GM10847 (cell line): ENCODE results near the gene ZNF853.

Experiments used
- POLR2A ChIP-seq: IDR thresholded peaks from 2 replicates; pipeline ENCODE4 v1.6.1; 2011; ENCODE audit not compliant: insufficient read length; ENCODE audit errors: extremely low read depth

ZNF853 gene

DNA sequence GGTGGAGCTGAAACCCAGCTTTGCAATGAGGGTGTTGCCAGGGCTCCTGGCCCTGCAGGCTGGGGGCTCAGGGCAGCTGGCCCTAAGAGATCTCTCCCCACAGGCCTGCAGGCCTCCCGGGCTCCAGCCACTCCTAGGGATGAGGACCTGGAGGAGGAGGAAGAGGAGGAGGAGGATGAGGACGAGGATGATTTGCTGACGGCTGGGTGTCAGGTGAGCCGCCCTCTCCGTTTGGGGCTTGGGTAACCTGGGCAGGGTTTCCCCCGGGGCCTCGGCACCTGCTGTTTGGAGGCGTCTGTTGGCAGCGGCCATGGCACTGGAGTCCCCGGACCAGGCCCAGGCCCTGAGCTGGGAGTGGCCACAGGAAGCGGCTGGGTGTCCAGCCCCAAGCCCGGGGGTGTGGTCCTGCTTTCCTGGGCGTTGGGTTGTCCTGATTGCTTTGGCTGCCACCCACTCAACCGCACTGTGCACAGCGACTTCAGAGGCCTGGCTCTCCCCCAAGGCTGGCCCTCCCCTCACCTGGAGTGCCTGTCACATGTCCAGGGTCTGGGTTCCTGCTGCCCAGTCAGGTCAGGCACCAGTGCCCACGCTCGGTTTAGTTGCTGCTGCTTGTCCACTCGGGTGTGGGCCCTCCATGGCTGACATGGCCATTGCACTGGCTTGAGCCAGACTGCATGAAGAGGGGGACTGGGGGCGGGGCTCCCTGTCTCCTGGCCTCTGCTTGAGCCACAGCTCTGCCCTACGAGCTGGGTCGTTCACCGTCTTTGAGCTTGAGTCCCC lies 27.6 kb downstream of the ZNF853 start:
- TF ChIP-seq POLR2A: no peak

DNA sequence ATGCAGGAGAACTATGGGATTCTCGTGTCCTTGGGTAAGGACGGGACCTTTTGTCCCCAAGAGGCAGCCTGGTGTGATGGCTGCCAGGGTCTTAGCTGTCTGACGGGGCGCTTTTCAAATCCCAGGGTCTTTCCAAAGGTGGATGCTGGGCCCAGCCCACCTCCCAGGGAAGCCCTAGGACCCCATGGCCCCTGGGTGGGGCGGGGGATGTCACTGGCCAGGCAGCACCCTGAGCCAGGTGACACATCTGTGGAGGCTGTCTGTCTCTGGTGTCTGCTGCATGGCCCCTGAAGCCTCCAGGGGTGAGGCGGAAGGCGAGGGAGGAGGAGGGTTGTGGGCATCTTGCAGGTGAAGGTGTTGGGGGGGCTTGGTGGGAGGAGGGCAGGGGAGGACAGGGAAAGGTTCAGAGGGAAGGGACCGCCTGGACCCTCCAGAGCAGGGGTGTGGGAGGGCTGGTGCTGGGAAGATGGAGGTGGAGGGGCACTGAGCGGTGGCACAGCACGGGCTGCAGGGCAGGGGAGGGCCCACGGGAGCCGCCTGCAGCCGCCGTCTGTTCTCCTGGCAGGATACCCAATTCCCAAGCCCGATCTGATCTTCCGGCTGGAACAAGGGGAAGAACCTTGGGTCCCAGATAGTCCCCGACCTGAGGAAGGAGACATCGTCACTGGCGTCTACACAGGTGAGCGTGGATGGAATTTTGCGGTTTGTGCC lies 28.7 kb downstream of the ZNF853 start:
- no peak for TF ChIP-seq POLR2A

DNA sequence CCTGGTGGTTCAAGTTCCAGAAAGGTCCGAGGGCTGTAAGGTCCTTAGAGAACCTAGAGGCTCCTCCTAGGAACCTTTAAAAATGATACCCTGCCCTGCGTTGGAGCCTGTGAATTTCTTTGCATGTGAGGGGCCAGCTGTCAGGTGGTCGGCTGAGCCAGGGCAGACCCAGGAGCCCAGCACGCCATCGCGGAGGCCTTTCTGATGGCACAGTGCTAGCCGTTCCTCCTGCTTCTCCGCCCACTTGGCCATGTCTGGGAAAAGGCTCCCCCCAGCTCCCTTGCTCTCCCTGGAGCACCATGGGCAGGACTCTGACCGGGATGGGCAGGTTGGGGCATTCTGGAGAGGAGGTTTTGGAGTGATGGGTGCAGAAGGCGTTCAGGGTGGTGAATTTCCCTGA lies 29.3 kb downstream of the ZNF853 start:
- TF ChIP-seq POLR2A: no peak

DNA sequence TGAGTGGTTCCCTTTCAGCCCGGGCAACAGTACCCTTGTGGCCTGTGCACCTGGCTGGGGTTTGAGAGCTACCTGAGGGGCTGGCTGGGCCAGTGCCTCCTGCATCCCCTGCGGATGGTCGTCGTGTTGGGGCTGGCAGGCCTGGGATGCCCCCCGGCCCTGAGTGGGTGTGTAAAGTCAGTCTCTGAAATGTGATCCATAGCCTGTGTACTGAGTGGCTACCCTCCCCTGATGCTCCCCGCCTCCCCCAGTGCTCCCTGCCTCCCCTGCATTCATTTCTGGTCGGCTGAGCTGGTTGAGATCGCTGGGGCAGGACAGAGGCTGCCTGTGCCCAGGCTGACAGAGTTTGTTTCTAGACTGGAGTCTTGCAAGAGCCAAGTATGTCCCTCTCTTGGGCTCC lies 31.1 kb downstream of the ZNF853 start:
- TF ChIP-seq POLR2A: no peak

DNA sequence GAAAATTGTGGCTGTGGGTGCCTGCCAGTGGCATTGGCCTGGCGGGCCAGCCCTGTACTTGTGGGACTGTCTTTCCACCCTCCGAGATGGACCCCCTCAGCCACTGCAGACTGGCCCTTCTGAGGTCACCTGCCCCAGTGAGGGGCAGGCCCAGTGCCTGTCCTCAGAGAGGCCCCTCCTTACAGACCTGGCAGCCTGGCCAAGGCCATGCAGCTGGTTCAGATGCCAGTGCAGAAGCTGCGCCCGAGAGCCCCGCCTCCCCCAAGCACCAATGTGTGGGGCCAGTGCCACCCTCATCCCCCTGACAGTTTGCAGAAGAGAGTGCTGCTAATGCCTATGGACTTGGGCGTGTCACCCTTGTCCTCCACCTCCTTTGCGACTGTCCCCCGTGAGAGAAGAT lies 31.7 kb downstream of the ZNF853 start:
- no peak for TF ChIP-seq POLR2A

DNA sequence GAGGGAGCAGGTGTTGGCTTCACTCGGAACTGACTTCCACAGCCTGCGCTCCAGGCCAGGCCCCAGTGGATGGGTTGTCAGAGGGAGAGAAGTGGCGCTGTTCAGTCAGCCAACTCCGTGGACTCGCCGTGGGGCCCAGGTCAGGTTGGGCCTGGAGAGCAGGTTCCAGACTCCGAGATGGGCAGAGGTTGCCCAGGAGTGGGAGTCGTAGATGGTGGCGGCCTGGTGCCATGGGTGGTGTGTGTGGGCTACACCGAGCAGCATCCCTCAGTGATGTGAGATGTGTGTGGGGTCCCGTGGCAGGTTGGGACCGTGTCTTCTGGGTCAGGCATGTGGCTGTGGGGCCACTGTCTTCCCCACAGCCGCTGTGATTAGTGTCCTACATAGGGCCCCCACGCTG lies 32.1 kb downstream of the ZNF853 start:
- no peak for TF ChIP-seq POLR2A

DNA sequence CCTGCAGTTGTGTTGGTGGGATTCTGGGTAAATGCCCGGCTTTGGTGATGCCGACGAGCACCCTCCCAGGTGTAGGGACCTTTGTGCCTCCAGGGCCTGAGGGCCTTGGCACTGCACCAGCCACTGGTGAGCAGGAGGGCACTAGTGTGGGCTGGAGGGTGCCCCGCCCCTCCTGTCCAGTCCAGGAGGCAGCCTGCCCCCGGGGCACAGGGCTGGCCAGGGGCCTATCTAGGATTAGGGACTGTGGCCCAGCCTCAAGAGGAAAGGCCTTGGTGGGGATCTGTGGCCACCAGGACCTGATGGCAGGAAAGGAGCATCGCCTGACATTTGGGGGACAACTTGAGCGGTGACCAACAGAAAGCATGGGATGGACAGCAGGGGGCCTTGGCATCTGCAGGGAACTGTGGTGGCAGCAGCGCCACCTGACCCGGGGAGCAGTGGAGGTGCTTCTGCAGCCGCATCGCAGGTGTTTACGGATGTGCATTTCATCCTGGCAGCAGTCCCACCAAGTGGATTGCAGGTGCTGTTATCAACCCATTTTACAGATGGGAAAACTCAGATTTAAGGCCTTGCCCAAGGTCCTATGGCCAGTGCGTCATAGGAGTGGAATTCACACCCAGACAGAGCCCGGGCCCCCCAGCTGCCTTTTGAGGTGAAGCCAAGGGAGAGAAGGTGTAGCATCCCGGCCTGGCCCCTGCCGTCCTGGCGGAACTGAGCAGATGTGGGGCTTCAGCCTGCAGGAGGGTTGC lies 32.8 kb downstream of the ZNF853 start:
- TF ChIP-seq POLR2A: no peak

DNA sequence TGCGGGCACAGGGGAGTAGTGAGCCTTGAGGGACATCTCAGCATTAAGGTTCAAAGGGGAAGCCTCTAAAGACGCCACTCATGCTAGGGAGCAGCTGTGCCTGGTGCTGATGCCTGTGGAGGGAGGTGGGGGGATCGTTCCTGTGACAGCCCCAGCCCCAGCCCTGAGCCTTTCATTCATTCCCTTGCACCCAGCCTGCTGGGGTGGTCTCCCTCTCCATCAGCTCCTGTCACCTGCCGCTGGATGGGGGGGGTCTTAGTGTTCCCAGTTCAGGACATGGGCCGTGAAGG lies 33.4 kb downstream of the ZNF853 start:
- TF ChIP-seq POLR2A: no peak

DNA sequence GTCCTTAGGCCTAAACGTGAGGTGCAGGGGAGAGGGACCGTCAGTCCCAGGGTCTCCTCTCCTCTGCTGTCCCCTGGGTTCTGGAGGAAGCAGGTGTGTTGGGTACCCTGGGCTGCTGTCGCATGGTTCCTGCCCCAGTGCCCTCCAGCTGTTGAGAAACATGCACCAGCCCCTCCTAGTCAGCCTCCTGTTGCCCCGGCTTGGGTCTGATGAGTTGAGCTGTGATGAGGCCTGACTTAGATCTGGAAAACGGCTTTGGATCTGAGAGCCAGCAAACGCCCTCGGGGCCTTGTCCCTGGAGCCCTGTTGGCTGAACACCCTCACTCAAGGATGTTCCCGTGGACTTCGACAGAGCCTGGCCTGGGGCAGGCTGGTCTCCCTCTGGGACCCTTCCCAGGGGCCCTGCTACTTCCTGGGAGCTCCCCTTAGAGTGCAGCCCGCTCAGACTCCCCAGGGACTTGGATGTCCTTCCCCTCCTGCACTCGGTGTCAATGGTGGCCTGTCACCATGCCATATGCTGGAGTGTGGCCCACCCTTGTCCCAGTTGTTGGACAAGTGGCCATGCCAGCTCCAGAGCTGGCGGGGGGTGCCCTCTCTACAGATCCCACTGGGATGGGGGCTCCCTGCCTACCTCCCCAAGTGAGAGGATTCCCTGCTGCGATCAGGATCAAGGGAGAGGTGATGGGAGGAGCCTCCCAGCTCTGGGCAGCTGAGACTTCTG lies 34.0 kb downstream of the ZNF853 start:
- no peak for TF ChIP-seq POLR2A

DNA sequence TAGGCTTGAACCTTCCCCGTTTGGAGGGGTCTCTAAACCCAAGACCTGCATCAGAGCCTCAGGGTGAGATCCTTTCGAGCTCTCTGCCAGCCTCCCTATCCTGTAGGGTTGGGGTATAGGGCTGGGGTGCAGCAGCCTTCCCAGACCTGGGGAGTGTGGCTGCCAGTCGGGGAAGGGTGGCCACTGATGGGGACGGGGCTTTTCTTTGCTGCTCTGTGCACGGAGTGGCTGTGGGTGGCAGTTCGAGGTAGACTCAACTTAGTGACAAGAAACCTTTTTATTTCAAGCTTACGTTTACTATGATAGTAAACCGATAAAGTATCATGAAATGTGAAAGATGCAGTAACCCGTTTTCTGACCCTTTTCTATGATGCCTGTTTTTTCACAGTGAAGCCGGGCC lies 34.7 kb downstream of the ZNF853 start:
- no peak for TF ChIP-seq POLR2A

DNA sequence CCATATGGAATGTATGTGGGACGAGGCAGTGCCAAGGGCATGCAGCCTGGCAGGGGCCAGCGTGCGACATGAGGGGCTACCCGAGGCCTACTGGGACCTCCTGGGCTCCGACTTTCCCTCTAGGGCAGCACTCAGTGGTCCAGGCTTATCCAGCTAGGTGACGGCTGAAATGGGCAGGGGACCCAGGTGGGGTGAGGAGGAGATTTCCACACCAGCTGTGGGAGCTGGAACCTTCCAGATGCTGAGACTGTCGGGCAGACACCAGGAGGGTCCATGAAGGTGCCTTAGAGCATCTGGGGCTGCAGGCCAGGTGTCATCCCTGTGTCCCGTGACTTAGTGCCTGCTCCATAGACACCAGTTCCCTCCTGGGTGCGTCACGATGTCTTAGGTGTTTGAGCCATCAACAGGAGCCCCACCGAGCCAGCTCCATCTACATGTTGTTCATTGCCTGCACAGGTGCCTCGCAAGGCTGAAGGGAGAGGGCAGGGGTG lies 35.2 kb downstream of the ZNF853 start:
- TF ChIP-seq POLR2A: no peak

DNA sequence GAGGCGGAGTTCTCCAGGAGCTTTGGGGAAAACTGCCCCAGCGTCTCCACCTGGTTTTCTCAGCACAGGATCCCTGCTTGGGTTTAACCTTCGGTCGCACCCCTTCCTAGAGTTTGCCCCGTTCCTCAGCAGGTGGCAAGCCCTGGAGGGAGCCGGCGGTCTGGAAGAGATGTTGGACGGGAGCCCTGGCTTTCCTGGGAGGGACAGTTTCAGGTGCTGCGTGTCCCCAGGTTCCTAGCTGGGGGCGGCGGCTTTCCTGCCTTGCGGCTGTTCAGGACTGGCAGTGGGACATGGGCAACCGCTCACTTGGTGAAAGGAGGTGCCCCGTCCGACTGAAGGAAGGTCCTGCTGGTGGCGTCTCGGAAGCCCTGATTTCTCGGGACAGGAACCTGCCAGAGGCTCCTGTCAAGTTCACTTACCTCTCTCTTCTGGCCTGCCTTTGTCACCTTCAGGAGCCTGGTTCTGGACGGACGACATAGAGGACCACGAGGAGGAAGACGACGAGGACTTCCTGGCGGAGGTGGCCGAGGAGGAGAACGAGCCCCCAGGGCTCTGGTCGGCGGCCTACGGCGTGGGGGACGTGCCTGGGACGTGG lies 36.5 kb downstream of the ZNF853 start:
- TF ChIP-seq POLR2A: no peak

DNA sequence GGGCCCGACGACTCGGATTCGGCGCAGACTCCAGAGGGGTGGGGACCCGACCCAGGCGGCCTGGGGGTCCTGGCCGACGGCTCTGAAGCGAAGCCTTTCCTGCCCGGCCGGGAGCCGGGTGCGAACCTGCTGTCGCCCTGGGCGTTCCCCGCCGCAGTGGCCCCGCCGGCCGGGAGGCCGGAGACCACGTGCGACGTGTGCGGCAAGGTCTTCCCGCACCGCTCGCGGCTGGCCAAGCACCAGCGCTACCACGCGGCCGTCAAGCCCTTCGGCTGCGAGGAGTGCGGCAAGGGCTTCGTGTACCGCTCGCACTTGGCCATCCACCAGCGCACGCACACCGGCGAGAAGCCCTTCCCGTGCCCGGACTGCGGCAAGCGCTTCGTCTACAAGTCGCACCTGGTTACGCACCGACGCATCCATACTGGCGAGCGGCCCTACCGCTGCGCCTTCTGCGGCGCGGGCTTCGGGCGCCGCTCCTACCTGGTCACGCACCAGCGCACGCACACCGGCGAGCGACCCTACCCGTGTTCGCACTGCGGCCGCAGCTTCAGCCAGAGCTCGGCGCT lies 37.1 kb downstream of the ZNF853 start:
- TF ChIP-seq POLR2A: no peak

DNA sequence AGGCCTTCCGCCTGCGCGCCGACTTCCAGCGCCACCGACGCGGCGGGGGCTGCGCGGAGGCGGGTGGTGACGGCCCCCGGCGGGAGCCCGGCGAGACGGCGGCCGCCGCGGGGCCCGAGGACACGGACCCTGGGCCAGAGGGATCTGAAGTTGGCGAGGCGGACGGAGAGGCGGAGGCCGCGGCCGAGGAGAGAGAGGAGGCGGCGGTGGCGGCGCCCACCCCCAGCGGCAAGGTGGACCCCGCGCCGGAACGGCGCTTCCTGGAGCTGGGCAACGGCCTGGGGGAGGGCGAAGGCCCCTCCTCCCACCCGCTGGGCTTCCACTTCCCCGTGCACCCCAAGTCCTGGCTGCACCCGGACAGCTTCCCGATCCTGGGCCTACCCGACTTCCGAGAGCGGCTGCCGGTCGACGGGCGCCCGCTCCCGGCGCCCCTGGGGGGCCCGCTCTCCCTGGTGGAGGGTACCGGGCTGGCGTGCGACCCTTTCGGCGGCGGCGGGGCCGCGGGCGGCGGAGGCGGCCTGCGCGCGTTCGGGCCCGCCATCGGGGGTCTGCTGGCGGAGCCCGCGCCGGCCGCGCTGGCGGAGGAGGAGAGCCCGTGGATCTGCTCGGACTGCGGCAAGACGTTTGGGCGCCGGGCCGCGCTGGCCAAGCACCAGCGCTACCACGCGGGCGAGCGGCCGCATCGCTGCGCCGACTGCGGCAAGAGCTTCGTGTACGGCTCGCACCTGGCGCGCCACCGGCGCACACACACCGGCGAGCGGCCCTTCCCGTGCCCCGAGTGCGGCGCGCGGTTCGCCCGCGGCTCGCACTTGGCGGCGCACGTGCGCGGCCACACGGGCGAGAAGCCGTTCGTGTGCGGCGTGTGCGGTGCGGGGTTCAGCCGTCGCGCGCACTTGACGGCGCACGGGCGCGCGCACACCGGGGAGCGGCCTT lies 37.9 kb downstream of the ZNF853 start:
- no peak for TF ChIP-seq POLR2A
